Left ventricle myocardium inferior (tissue), 1 donor: ENCODE data around the gene RMC1. TPM values are rescaled to one million over a fixed set of nuclear protein-coding genes. Genes with fewer than 3 reads are reported as not detected.

Experiments
- DNase-seq: peaks from one replicate; pipeline ENCODE4 v3.0.0-alpha.2; 2020
- H3K27ac ChIP-seq: fragments of 200-600 bp; replicated peaks from 2 replicates; pipeline ENCODE4 v1.8.0; 2021
- H3K27me3 ChIP-seq: fragments of 200-600 bp; 2 replicates; pipeline ENCODE4 v1.8.0; 2021; ENCODE audit warnings: low read depth
- H3K36me3 ChIP-seq: fragments of 200-600 bp; 2 replicates; pipeline ENCODE4 v1.8.0; 2021
- H3K4me1 ChIP-seq: fragments of 200-600 bp; 2 replicates; pipeline ENCODE4 v1.8.0; 2021
- H3K4me3 ChIP-seq: fragments of 200-600 bp; 2 replicates; pipeline ENCODE4 v1.8.0; 2021; ENCODE audit warnings: mild to moderate bottlenecking, moderate library complexity
- H3K9me3 ChIP-seq: fragments of 200-600 bp; replicated peaks from 2 replicates; pipeline ENCODE4 v1.8.0; 2021
- intact Hi-C: fragments of 100-400 bp; cut with micrococcal nuclease; formaldehyde crosslinking; loops from one replicate; pipeline ENCODE4 v1.11.0; 2022
- total RNA-seq: library from RNA; stranded (reverse); fragmentation: NEBNext Ultra II Directional; extraction: Animal tissue kit (Norgen Biotek cat#: 25700); gene quantifications from one replicate; pipeline ENCODE4 v1.2.1, GENCODE V29; 2021
- TF ChIP-seq, protein P1 (sequence below): fragments of 200-600 bp; IDR thresholded peaks from 2 replicates; pipeline ENCODE4 v1.8.0; 2021; ENCODE audit warnings: antibody characterized with exemption, mild to moderate bottlenecking, borderline replicate concordance
- donor health status: DM: no; HTN: yes; CAD: no; lungs with severe emphysema.

The RMC1 gene
- total RNA-seq, 1 donor from 2014 or later = 14.7 TPM

DNA sequence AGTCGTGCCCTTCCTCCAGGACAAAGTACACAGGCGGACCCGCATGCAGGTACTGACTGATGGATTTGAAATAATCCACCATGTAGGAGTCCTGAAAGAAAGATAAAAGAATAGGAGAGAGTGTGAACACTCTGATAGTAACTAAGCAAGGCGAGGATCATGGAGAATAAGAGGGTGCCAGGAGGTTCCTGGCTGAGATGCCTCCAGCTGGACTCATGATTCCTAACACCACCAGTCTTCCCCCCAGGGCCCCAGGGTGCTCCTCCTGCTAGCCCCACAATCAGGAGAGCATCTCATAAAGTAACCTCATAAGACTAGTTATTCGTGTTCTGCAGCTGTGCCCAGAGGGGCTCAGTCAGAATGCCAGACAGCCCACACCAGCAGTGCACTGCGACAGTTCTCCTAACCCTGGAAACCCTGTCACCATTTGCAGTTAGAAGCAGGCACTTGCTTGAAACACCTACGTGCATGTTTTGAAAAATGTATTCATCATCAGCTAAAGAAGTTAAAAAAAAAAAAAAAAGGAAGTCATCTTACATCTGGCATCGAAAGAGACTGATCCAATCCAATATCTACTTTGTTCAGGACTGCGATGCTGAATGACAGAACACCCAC is 36.7 kb downstream of the RMC1 start:
- H3K27me3 ChIP-seq = no peaks in the 10 kb centered on the region
- intact Hi-C loops = no loop called here
- H3K4me1 ChIP-seq = peaks cover 14% of the 10 kb centered on the region
- DNase-seq = no peak
- TF ChIP-seq, protein P1, sequence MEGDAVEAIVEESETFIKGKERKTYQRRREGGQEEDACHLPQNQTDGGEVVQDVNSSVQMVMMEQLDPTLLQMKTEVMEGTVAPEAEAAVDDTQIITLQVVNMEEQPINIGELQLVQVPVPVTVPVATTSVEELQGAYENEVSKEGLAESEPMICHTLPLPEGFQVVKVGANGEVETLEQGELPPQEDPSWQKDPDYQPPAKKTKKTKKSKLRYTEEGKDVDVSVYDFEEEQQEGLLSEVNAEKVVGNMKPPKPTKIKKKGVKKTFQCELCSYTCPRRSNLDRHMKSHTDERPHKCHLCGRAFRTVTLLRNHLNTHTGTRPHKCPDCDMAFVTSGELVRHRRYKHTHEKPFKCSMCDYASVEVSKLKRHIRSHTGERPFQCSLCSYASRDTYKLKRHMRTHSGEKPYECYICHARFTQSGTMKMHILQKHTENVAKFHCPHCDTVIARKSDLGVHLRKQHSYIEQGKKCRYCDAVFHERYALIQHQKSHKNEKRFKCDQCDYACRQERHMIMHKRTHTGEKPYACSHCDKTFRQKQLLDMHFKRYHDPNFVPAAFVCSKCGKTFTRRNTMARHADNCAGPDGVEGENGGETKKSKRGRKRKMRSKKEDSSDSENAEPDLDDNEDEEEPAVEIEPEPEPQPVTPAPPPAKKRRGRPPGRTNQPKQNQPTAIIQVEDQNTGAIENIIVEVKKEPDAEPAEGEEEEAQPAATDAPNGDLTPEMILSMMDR = no peak
- no peak overlapping the region for H3K27ac ChIP-seq
- H3K9me3 ChIP-seq = no peaks in the 10 kb centered on the region
- peaks cover 99% of the 10 kb centered on the region for H3K36me3 ChIP-seq
- H3K4me3 ChIP-seq = no peak overlapping the region

DNA sequence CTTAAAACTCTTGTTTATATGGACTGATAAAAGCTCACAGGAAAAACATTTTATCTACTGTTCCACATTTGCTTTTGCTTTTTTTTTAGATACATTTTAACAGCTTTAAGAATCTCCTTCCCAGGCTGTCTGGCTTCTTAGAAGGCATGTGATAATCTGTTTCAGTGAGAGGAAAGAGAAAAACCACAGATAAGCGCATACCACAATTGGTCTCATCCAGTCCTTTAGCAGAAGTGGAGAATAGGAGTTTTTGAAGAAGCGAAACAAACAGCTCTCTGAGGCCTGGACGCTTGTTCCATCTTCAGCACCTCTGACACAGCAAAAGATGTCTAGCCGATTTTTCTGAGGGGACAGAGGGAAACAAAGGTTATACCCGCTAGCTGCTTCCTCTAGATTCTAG is 37.6 kb downstream of the RMC1 start:
- H3K4me1 ChIP-seq = peaks cover 14% of the 10 kb centered on the region
- H3K27me3 ChIP-seq = no peaks in the 10 kb centered on the region
- TF ChIP-seq, protein P1 = no peak
- DNase-seq = no peak
- no peaks in the 10 kb centered on the region for H3K9me3 ChIP-seq
- no peak overlapping the region for H3K4me3 ChIP-seq
- no peak overlapping the region for H3K27ac ChIP-seq
- intact Hi-C loops = no loop called here
- peaks cover 99% of the 10 kb centered on the region for H3K36me3 ChIP-seq

DNA sequence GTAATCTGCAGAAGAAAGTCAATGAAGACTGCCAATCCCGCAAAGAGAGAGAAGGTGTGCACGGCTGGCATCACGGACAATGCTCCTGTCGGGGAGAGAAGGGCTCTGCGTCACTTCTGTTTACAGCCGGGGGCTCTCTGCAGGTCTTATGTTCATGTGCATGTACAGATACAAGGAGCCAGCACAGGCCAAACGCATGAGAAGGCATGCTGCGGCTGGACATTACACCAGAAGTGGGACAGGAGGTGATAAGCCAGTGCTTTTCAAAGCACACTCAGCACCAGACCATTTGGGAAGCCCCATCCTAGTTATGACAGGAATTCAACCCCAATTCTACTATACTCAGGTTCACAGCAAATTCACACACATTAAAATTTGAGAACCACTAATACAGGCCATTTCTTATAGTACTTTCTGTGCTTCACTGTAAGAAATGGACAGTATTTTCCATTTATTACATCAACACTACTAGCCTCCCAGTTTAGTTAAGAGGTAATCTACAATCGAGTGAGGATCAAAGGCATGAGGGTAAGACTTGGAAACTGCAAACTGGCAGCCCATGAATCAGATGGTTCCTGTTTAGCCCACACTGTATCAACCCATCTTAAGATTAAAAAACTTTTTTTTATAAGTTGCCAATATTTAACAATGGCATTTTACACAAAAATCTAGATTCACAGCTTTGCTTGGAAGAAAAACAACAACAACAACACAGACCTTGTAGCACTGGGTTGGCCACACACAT is 38.2 kb downstream of the RMC1 start:
- Histone ChIP-seq H3K27ac (no peak overlapping the region), H3K9me3 (no peaks in the 10 kb centered on the region), H3K27me3 (no peaks in the 10 kb centered on the region), H3K4me1 (peaks cover 14% of the 10 kb centered on the region), H3K4me3 (no peak overlapping the region), H3K36me3 (peaks cover 99% of the 10 kb centered on the region)
- no peak for DNase-seq
- TF ChIP-seq, protein P1 = no peak
- intact Hi-C loops = no loop called here

DNA sequence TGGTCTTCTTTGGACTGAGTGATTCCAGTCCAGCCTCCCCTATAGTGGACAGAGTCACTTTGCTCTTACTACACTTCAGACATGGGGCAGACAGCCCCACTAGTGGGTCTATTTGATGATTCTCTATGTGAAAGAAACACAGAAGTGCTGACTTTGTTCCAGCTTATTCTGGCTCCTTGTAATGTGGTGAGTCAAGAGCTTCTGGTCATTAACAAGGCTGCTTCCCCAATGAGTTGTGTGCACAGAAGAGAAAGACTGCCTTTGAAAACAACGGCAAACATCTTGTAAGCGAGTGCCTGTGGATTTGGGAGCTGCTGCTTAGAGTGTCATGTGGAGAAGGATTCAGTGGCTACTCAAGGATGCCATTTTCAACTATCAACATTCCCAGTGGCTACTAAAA is 39.1 kb downstream of the RMC1 start:
- no peaks in the 10 kb centered on the region for H3K9me3 ChIP-seq
- intact Hi-C loops = no loop called here
- TF ChIP-seq, protein P1 = no peak
- peaks cover 14% of the 10 kb centered on the region for H3K4me1 ChIP-seq
- peaks cover 99% of the 10 kb centered on the region for H3K36me3 ChIP-seq
- H3K27ac ChIP-seq = no peak overlapping the region
- no peak for DNase-seq
- H3K27me3 ChIP-seq = no peaks in the 10 kb centered on the region
- no peak overlapping the region for H3K4me3 ChIP-seq

DNA sequence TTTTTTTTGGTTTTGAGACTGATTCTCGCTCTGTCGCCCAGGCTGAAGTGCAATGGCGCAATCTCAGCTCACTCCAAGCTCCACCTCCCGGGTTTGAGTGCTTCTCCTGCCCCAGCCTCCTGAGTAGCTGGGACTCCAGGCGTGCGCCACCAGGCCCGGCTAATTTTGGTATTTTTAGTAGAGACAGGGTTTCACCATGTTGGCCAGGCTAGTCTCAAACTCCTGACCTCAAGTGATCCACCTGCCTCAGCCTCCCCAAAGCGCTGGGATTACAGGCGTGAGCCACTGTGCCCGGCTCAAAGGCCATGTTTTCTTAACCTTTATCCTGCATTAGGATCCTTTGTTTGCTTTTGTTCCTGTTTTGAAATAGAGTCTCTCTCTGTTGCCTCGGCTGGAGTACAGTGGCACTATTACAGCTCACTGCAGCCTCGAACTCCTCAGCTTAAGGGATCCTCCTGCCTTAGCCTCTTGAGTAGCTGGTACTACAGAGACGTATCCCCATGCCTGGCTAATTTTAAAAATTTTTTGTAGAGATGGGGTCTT is 42.0 kb downstream of the RMC1 start:
- no peak for DNase-seq
- Histone ChIP-seq H3K4me3 (no peak overlapping the region), H3K36me3 (peaks cover 90% of the 10 kb centered on the region), H3K9me3 (no peaks in the 10 kb centered on the region), H3K27ac (no peak overlapping the region), H3K4me1 (peaks cover 14% of the 10 kb centered on the region), H3K27me3 (no peaks in the 10 kb centered on the region)
- TF ChIP-seq, protein P1 = no peak
- intact Hi-C loops = no loop called here
